ENCODE results near the gene FLT3LG.

FLT3LG gene, protein sequence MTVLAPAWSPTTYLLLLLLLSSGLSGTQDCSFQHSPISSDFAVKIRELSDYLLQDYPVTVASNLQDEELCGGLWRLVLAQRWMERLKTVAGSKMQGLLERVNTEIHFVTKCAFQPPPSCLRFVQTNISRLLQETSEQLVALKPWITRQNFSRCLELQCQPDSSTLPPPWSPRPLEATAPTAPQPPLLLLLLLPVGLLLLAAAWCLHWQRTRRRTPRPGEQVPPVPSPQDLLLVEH

GRCh38 chr19:49473868-49474541, at the start of gene FLT3LG:
TSS of gene FLT3LG (plus strand) at chr19:49474215. CDS start at chr19:49474640, 425 bp downstream.
- H3K27ac Mint-ChIP-seq = peak within 1 kb of the TSS; percentile 98
- peak within 1 kb of the TSS; percentile 96 for H3K4me3 Mint-ChIP-seq
- no peaks in the 10 kb centered on the region for H3K27me3 Mint-ChIP-seq
- H3K36me3 Mint-ChIP-seq = peaks cover 3% of the 10 kb centered on the region
- no peaks in the 10 kb centered on the region for H3K9me3 Mint-ChIP-seq
- H3K4me1 Mint-ChIP-seq = peaks cover 62% of the 10 kb centered on the region

DNA sequence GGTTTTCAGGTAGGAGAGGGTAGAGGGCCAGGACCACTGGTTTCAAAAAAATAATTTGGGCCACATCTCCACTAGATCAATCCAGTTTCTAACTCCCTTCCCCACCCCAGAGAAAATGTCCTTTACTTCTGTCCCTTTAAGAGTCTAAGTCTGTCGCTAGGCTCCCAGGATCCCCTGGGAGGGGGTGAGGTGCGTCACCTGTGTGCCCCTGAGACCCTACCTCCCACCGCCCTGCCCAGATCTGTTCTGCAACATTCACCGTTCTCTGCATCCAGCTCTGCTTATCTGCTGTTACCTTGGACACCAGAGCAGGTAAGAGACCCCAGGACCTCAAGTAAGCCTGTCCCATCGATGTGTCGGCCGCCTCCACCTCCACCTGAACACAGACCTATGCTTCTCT, 48.8 kb upstream of the FLT3LG start, which contains the start of gene GFY:
Gene GFY (plus strand): TSS at position 211 of the 400 bp plus-strand sequence. CDS start 1,043 bp downstream, outside the sequence.
- Mint-ChIP-seq H3K27me3 (peaks cover 68% of the 10 kb centered on the region), H3K4me3 (no peak within 1 kb of the TSS), H3K27ac (peak within 1 kb of the TSS; percentile 38), H3K36me3 (no peaks in the 10 kb centered on the region), H3K4me1 (peaks cover 64% of the 10 kb centered on the region), H3K9me3 (no peaks in the 10 kb centered on the region)

- Mint-ChIP-seq H3K4me3 (no peak overlapping the region), H3K36me3 (peaks cover 2% of the 10 kb centered on the region), H3K27ac (no peak overlapping the region), H3K9me3 (no peaks in the 10 kb centered on the region), H3K27me3 (peaks cover 69% of the 10 kb centered on the region), H3K4me1 (peaks cover 62% of the 10 kb centered on the region)
Measured at GRCh38 chr19:49425922-49426592, 48.0 kb upstream of the FLT3LG start.

DNA sequence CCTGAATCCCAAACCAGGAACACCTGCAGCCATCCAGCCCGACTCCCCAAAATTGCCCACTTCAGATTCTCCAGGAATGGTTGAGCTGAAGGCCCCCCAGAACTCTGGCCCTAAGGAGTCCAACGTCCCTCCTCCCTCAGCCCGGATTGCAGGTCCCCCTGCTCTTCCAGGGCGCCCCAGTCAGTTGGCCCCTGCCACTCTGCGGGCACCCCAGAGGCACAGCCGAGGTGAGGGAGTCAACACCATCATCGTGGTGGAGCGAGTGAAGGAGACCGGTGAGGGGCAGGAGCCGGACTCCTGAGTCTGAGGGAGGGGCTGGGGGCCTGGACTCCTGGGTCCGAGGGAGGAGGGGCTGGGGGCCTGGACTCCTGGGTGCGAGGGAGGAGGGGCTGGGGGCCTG, 46.7 kb upstream of the FLT3LG start:
- Mint-ChIP-seq H3K4me3 (no peak overlapping the region), H3K9me3 (no peaks in the 10 kb centered on the region), H3K4me1 (peaks cover 55% of the 10 kb centered on the region), H3K27me3 (peaks cover 65% of the 10 kb centered on the region), H3K36me3 (peaks cover 2% of the 10 kb centered on the region), H3K27ac (no peak overlapping the region)

DNA sequence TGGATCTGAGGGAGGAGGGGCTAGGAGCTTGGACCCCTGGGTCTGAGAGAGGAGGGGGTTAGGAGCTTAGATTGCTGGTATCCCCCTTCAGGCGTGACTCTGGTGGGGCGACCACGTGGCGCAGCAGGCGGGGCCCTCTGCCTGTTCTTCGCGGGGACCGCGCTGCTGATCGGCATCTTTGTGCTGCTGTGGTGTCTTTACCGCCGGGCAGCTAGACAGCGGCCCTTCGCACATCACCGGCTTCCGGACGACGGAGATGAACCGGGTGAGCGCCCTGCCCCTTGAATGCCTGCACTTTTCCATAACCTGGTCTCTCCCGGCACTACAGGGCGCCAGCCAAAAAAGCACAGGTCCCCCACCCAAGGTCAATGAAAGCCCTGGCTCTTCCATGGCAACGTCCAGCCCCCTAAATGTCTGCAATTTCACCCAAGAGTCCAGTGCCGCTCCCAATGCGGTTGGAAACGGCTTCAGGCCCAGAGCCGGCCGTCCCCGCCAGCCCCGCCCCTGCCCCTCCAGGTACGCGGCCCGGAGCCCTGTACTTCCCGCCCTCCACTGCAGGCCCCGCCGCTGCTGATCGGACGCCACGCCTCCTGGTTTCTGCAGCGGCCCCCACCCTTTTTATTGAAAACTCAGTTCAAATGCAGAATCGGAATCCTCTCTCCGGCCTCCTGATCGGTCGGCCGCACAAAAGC, 46.0 kb upstream of the FLT3LG start:
- peaks cover 65% of the 10 kb centered on the region for H3K27me3 Mint-ChIP-seq
- peaks cover 54% of the 10 kb centered on the region for H3K4me1 Mint-ChIP-seq
- peaks cover 2% of the 10 kb centered on the region for H3K36me3 Mint-ChIP-seq
- no peaks in the 10 kb centered on the region for H3K9me3 Mint-ChIP-seq
- peak overlapping the region; percentile 65 for H3K4me3 Mint-ChIP-seq
- no peak overlapping the region for H3K27ac Mint-ChIP-seq

DNA sequence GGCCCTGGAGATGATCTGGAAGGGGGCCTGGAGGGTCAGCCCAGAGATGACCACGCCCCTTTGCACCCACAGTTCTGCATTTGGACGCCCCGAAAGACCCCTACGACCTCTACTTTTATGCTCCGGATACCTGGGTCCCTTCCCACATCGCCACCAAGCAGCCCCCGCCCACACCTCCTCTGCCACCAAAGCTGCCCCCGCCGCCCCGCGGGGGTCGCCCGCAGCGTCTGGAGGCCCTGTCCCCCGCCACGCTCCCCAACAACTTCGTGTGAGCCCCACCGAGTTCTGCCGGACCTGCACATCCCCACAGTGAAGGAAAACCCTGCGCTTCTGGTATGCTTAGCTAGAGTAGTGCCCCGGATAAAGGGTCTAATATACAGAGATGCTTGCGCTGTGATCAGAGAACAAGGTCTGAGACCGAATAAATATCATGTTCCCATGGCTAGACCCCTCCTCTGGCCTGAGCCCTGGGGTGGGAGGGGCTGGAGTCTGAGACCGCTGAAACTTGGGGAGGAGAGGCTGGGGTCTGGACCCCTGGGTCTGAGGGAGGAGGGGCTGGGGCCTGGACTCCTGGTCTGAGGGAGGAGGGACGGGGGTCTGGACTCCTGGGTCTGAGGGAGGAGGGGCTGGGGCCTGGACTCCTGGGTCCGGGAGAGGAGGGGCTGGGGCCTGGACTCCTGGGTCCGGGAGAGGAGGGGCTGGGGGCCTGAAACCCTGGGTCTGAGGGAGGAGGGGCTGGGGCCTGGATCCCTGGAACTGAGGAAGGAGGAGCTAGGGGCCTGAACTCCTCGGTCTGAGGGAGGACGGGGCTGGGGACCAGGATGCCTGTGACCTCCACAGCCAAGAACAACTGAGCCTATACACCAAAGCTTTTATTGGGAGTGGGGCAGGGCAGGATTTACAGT, 45.2 kb upstream of the FLT3LG start:
- no peak overlapping the region for H3K27ac Mint-ChIP-seq

DNA sequence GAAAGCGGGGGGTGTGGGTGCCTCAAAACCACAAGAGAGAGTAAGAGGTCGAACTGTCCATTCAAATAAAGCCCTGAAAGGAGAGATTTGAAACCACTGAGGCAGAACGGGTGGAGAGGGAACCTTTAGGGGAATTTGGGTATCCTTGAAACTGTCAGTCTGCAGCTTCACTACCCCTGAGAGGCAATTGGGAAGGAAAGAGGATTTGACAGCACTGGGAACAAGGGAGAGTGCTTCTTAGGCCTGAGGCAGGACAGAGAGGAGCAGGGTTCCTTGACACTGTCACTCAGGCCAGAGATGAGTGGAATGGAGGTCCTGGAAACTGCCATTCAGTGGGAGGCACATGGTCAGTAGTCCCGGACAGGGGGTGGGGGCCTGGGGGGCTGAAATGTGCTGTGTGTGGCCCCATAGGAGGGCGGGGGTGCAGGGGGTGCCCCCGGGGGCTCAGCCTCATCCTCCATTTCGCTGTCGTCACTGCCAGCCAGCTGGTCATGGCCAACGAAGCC, 43.8 kb upstream of the FLT3LG start:
- H3K4me3 Mint-ChIP-seq = no peak overlapping the region
- H3K27ac Mint-ChIP-seq = no peak overlapping the region
- peaks cover 49% of the 10 kb centered on the region for H3K4me1 Mint-ChIP-seq
- peaks cover 66% of the 10 kb centered on the region for H3K27me3 Mint-ChIP-seq
- H3K9me3 Mint-ChIP-seq = no peaks in the 10 kb centered on the region
- peaks cover 2% of the 10 kb centered on the region for H3K36me3 Mint-ChIP-seq

More for the DNA sequence above, 45.2 kb upstream of the FLT3LG start:
- peaks cover 54% of the 10 kb centered on the region for H3K4me1 Mint-ChIP-seq
- no peaks in the 10 kb centered on the region for H3K9me3 Mint-ChIP-seq
- peak overlapping the region; percentile 65 for H3K4me3 Mint-ChIP-seq
- peaks cover 66% of the 10 kb centered on the region for H3K27me3 Mint-ChIP-seq
- H3K36me3 Mint-ChIP-seq = peaks cover 2% of the 10 kb centered on the region

DNA sequence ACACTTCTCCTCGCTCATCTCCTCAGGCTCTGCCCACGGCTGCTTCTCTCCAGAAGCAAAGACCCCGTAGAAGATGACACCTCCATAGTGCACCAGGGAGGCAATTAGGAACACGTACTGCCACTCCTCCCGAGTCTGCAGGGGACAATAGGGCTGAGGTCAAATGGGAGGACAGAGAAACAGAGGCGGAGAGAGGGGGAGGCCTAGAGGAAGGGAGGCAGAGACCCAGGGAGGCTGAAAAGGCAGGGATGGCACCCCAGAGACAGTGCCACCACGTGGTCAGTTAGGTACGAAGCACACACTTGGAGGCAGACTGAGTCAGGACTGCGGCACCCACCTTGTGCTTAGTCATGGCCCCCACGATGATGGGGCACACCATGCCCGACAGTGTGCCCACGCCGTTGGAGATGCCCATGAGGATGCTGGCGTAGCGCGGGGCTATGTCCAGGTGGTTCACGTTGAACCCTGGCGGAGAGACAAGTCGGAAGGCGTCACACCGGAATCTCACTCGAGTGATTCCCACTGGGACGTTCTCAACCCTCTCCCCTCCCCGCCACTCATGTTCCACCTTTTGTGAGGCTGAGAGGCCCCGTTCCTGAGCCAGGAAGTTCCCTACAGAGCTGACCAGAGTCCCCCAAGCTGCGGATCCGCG, 43.2 kb upstream of the FLT3LG start:
- peaks cover 43% of the 10 kb centered on the region for H3K4me1 Mint-ChIP-seq
- H3K9me3 Mint-ChIP-seq = no peaks in the 10 kb centered on the region
- peaks cover 66% of the 10 kb centered on the region for H3K27me3 Mint-ChIP-seq
- H3K4me3 Mint-ChIP-seq = no peak overlapping the region
- H3K27ac Mint-ChIP-seq = no peak overlapping the region
- H3K36me3 Mint-ChIP-seq = peaks cover 2% of the 10 kb centered on the region

- H3K9me3 Mint-ChIP-seq = no peaks in the 10 kb centered on the region
- peaks cover 66% of the 10 kb centered on the region for H3K27me3 Mint-ChIP-seq
- no peak overlapping the region for H3K27ac Mint-ChIP-seq
- H3K36me3 Mint-ChIP-seq = peaks cover 2% of the 10 kb centered on the region
- H3K4me1 Mint-ChIP-seq = peaks cover 43% of the 10 kb centered on the region
- no peak overlapping the region for H3K4me3 Mint-ChIP-seq
Measured at GRCh38 chr19:49431330-49431749, 42.7 kb upstream of the FLT3LG start.

DNA sequence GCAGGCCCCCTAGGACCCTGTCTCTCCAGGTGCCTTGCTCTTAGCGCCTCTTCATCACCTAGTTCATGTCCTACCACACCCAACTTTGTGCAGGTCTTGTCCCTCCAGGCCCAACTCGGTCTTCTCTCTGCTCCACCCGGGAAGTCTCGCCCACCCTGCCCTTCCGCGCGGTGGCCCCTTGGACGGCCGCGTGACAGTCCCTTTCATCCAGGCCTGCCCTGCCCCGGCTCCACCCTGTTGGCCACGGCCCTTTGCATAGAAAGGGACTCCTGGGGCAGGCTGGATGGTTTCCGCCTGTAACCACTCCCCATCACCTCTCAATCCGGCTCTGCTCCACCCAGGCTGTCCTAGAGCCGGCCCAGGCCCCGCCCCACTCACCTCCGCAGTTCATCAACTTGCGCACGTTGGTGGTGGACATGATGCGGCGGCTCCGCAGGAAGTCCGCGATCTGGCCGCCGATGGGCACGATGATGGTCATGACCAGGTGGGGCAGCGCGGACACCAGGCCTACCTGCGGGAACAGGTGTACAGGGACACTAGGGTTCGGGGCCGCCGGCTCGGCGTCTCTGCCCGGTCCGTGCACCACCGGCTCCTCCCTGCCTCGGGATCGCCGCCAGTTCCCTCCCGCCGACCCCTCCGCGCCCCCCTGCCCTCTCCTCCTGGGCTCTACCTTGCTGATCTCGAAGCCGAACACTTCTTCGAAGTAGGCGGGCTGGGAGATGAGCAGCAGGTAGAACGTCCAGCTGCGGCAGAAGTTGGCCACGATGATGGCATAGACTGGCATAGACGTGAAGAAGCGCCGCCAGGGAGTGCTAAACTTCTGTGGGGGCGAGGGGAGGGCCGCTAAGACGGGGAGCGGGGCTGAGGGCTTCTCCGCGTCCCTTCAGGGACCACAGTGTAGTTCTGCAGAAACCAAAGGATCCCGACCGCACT, 41.6 kb upstream of the FLT3LG start:
- Mint-ChIP-seq H3K9me3 (no peaks in the 10 kb centered on the region), H3K36me3 (peaks cover 2% of the 10 kb centered on the region), H3K4me1 (peaks cover 33% of the 10 kb centered on the region), H3K4me3 (no peak overlapping the region), H3K27ac (no peak overlapping the region), H3K27me3 (peaks cover 62% of the 10 kb centered on the region)

GRCh38 chr19:49433240-49433901, 40.6 kb upstream of the FLT3LG start:
- no peak overlapping the region for H3K27ac Mint-ChIP-seq
- peaks cover 25% of the 10 kb centered on the region for H3K4me1 Mint-ChIP-seq
- H3K4me3 Mint-ChIP-seq = peak overlapping the region; percentile 5
- peaks cover 2% of the 10 kb centered on the region for H3K36me3 Mint-ChIP-seq
- H3K9me3 Mint-ChIP-seq = no peaks in the 10 kb centered on the region
- peaks cover 64% of the 10 kb centered on the region for H3K27me3 Mint-ChIP-seq

DNA sequence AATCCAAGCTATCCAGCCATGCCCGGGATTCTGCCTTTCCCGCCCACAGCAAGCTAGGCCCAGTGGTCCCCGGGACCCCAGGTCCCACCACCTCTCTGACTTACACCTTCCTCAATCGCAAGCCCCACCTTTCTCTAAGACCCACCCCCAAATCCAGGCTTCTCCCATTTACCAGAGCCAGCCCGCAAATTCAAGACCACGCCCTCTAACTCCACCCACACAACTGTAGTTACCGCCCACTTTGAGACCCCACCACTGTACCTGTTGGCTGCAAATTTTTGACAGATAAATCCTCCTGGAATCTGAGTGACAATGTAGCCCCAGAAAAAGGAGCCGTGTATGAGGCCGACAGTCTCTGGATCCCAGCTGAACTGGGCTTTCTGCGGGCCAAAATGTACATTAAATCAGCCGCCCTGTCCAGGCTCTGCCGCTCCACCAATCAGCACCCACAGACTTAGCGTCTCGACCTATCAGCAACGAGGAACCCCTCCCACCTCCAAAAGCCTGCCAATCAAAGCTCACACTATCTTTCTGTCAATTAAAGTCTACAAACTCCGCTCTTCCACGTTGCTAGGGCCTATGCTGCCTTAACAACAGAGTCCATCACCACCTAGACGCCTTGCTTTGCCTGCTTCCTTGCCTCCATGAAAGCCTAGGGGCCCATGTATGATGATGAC, 39.0 kb upstream of the FLT3LG start:
- H3K4me1 Mint-ChIP-seq = peaks cover 20% of the 10 kb centered on the region
- H3K9me3 Mint-ChIP-seq = no peaks in the 10 kb centered on the region
- peak overlapping the region; percentile 5 for H3K27ac Mint-ChIP-seq
- H3K27me3 Mint-ChIP-seq = peaks cover 69% of the 10 kb centered on the region
- no peak overlapping the region for H3K4me3 Mint-ChIP-seq
- H3K36me3 Mint-ChIP-seq = peaks cover 2% of the 10 kb centered on the region
